NCI-H748 treated with DMSO at 0.1 percent for 48 hours (cell line): Measurements from ENCODE around the gene LMO7.
"Not testable (repeated sequence)": the region's sequence is repeated elsewhere in the genome, so short reads cannot be mapped to it uniquely, and the experiment has no call there.

Experiments used
- DNase-seq: peaks from one replicate; lab custom pipeline; 2025; lab: John Stamatoyannopoulos, UW

Gene LMO7

GRCh38 chr13:75743072-75743471, 106.9 kb downstream of the LMO7 start:
- not testable (repeated sequence) for DNase-seq

GRCh38 chr13:75744127-75744526, 108.0 kb downstream of the LMO7 start:
- no peak for DNase-seq

- DNase-seq: no peak
These were observed 109.3 kb downstream of the LMO7 start for GRCh38 chr13:75745387-75745786.

- DNase-seq: no peak
These were observed 112.7 kb downstream of the LMO7 start for GRCh38 chr13:75748874-75749273.

GRCh38 chr13:75749407-75749806, 113.3 kb downstream of the LMO7 start:
- DNase-seq: no peak

GRCh38 chr13:75751350-75751749, 115.2 kb downstream of the LMO7 start:
- DNase-seq: no peak

GRCh38 chr13:75752826-75753225, 116.7 kb downstream of the LMO7 start:
- no peak for DNase-seq

- DNase-seq: no peak
These were observed 118.8 kb downstream of the LMO7 start for GRCh38 chr13:75754936-75755335.

- DNase-seq: no peak
These were observed 121.2 kb downstream of the LMO7 start for GRCh38 chr13:75757336-75757735.

- no peak for DNase-seq
These were observed 123.4 kb downstream of the LMO7 start for GRCh38 chr13:75759531-75759930.

GRCh38 chr13:75760131-75761021, 124.2 kb downstream of the LMO7 start:
- peak; percentile 58 for DNase-seq

GRCh38 chr13:75761369-75761768, 125.2 kb downstream of the LMO7 start:
- no peak for DNase-seq

- no peak for DNase-seq
These were observed 126.2 kb downstream of the LMO7 start for GRCh38 chr13:75762076-75762937.

- DNase-seq: no peak
These were observed 126.8 kb downstream of the LMO7 start for GRCh38 chr13:75762955-75763354.

- no peak for DNase-seq
These were observed 127.4 kb downstream of the LMO7 start for GRCh38 chr13:75763512-75763911.

GRCh38 chr13:75764251-75764925, 128.3 kb downstream of the LMO7 start:
- DNase-seq: no peak

GRCh38 chr13:75764926-75765310, 128.8 kb downstream of the LMO7 start:
- DNase-seq: no peak

GRCh38 chr13:75766636-75767035, 130.5 kb downstream of the LMO7 start:
- no peak for DNase-seq

- no peak for DNase-seq
These were observed 133.2 kb downstream of the LMO7 start for GRCh38 chr13:75769141-75769905.

- DNase-seq: no peak
These were observed 134.0 kb downstream of the LMO7 start for GRCh38 chr13:75770164-75770563.

- no peak for DNase-seq
These were observed 134.5 kb downstream of the LMO7 start for GRCh38 chr13:75770592-75771011.

- no peak for DNase-seq
These were observed 135.1 kb downstream of the LMO7 start for GRCh38 chr13:75771226-75771625.
